Neural cell (in vitro differentiated cells): ENCODE data around the gene HDHD3. TPM values are rescaled to one million over a fixed set of nuclear protein-coding genes. Genes with fewer than 3 reads are reported as not detected.

Source experiments
- H2AFZ ChIP-seq: fragments of 200-600, 300-800 bp; sonication (generic), shearing (Covaris generic); 2 replicates; pipeline ENCODE4 v1.6.0; 2014; ENCODE audit warnings: low read depth, mild to moderate bottlenecking, antibody characterized with exemption, low read length, moderate library complexity
- H3F3A ChIP-seq: fragments of 200-600 bp; shearing (Covaris generic); 2 replicates; pipeline ENCODE4 v1.6.1; 2016; ENCODE audit warnings: mild to moderate bottlenecking, moderate library complexity, mixed read lengths, antibody characterized with exemption, low read length; ENCODE audit not compliant: insufficient read depth, poor library complexity, severe bottlenecking
- H3K27ac ChIP-seq: fragments of 200-600, 300-800 bp; sonication (generic), shearing (Covaris generic); 2 replicates; pipeline ENCODE4 v1.5.1; 2014; ENCODE audit warnings: mild to moderate bottlenecking, low read length, moderate library complexity
- H3K27me3 ChIP-seq: fragments of 300-800, 200-600 bp; sonication (generic), shearing (Covaris generic); 2 replicates; pipeline ENCODE4 v1.6.0; 2014; ENCODE audit warnings: mild to moderate bottlenecking, low read depth, low read length, moderate library complexity; ENCODE audit not compliant: insufficient read depth
- H3K36me3 ChIP-seq: fragments of 300-800, 200-600 bp; sonication (generic), shearing (Covaris generic); 2 replicates; pipeline ENCODE4 v1.5.1; 2014; ENCODE audit warnings: mild to moderate bottlenecking, antibody characterized with exemption, low read length, moderate library complexity; ENCODE audit not compliant: insufficient read depth
- H3K4me2 ChIP-seq: fragments of 300-800, 200-600 bp; sonication (generic), shearing (Covaris generic); 2 replicates; pipeline ENCODE4 v1.6.0; 2014; ENCODE audit warnings: mild to moderate bottlenecking, low read length
- H3K4me3 ChIP-seq: fragments of 300-800, 200-600 bp; sonication (generic), shearing (Covaris generic); 2 replicates; pipeline ENCODE4 v1.5.1; 2014; ENCODE audit warnings: mild to moderate bottlenecking, low read length, moderate library complexity
- H3K79me2 ChIP-seq: fragments of 200-600 bp; shearing (Covaris generic); replicated peaks from 2 replicates; pipeline ENCODE4 v1.6.0; 2014; ENCODE audit warnings: mild to moderate bottlenecking, low read length, moderate library complexity; ENCODE audit not compliant: insufficient read depth
- H3K9ac ChIP-seq: fragments of 300-800, 200-600 bp; sonication (generic), shearing (Covaris generic); 2 replicates; pipeline ENCODE4 v1.6.1; 2016; ENCODE audit warnings: mild to moderate bottlenecking, low read length, mixed read lengths
- H3K9me2 ChIP-seq: fragments of 200-600 bp; shearing (Covaris generic); 2 replicates; pipeline ENCODE4 v1.6.1; 2016; ENCODE audit warnings: mild to moderate bottlenecking, low read length, mixed read lengths; ENCODE audit not compliant: insufficient read depth
- H3K9me3 ChIP-seq: fragments of 200-600, 300-800 bp; sonication (generic), shearing (Covaris generic); 2 replicates; pipeline ENCODE4 v1.6.1; 2016; ENCODE audit warnings: mild to moderate bottlenecking, mixed run types, low read length, moderate library complexity, mixed read lengths
- H4K20me1 ChIP-seq: fragments of 200-600 bp; shearing (Covaris generic); 2 replicates; pipeline ENCODE4 v1.6.1; 2016; ENCODE audit warnings: mild to moderate bottlenecking, mixed run types; ENCODE audit not compliant: insufficient read depth
- MXI1 ChIP-seq: fragments of 450-650 bp; conservative IDR thresholded peaks from 2 replicates; pipeline ENCODE4 v1.6.1; 2014; ENCODE audit warnings: antibody characterized with exemption, mild to moderate bottlenecking; ENCODE audit not compliant: poor library complexity, severe bottlenecking
- SMC3 ChIP-seq: fragments of 450-650 bp; conservative IDR thresholded peaks from 2 replicates; pipeline ENCODE4 v1.6.1; 2014; ENCODE audit warnings: antibody characterized with exemption, mild to moderate bottlenecking, moderate library complexity; ENCODE audit not compliant: poor library complexity
- TAF1 ChIP-seq: IDR thresholded peaks from 2 replicates; pipeline ENCODE4 v1.6.1; 2012; ENCODE audit warnings: low read depth
- polyA plus RNA-seq: library from polyadenylated mRNA; depleted of rRNA; stranded (reverse); fragments of >200 nt; gene quantifications from 2 replicates; pipeline ENCODE4 v1.2.3, GENCODE V29; 2014
- TF ChIP-seq, protein P1 (sequence below): fragments of 450-650 bp; IDR thresholded peaks from 2 replicates; pipeline ENCODE4 v1.5.1; 2014; ENCODE audit warnings: antibody characterized with exemption, mild to moderate bottlenecking, moderate library complexity; ENCODE audit not compliant: poor library complexity, severe bottlenecking
- TF ChIP-seq, protein P2 (sequence below): IDR thresholded peaks from 2 replicates; pipeline ENCODE4 v1.6.1; 2012; ENCODE audit warnings: borderline replicate concordance

HDHD3 gene
- polyA plus RNA-seq, 1 donor from 2014 or later, result 31.2 TPM

DNA sequence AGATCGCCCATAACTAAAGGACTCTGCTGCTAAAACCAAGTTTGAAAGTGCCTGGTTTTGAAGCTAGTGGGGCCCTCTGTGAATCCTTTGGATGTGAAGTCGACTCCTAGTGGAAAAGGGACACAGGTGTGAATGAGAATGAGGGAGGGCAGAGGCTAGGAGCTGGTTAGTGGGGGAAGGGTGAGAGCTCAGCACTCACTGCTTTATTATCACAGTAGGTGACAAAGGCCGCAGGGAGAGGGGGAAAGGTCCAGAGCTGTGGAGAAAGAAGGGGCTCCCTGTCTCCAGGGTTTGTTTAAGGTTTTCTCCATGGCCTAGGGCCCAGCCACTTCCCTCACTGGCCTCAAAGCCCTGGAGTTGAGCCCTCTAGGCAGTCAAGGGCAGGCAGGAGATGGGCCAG lies 3.5 kb downstream of the HDHD3 start:
- Histone ChIP-seq H3F3A (no peaks in the 10 kb centered on the region), H3K4me3 (no peak overlapping the region), H3K9me3 (no peaks in the 10 kb centered on the region), H3K36me3 (no peaks in the 10 kb centered on the region), H3K9me2 (no peaks in the 10 kb centered on the region), H2AFZ (no peak overlapping the region), H3K27me3 (no peaks in the 10 kb centered on the region), H3K79me2 (no peaks in the 10 kb centered on the region), H4K20me1 (no peaks in the 10 kb centered on the region), H3K4me2 (no peak overlapping the region), H3K9ac (no peak overlapping the region), H3K27ac (no peak overlapping the region)
- TF ChIP-seq SMC3, result no peak
- TF ChIP-seq, protein P1, sequence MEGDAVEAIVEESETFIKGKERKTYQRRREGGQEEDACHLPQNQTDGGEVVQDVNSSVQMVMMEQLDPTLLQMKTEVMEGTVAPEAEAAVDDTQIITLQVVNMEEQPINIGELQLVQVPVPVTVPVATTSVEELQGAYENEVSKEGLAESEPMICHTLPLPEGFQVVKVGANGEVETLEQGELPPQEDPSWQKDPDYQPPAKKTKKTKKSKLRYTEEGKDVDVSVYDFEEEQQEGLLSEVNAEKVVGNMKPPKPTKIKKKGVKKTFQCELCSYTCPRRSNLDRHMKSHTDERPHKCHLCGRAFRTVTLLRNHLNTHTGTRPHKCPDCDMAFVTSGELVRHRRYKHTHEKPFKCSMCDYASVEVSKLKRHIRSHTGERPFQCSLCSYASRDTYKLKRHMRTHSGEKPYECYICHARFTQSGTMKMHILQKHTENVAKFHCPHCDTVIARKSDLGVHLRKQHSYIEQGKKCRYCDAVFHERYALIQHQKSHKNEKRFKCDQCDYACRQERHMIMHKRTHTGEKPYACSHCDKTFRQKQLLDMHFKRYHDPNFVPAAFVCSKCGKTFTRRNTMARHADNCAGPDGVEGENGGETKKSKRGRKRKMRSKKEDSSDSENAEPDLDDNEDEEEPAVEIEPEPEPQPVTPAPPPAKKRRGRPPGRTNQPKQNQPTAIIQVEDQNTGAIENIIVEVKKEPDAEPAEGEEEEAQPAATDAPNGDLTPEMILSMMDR, result no peak
- TF ChIP-seq, protein P2, sequence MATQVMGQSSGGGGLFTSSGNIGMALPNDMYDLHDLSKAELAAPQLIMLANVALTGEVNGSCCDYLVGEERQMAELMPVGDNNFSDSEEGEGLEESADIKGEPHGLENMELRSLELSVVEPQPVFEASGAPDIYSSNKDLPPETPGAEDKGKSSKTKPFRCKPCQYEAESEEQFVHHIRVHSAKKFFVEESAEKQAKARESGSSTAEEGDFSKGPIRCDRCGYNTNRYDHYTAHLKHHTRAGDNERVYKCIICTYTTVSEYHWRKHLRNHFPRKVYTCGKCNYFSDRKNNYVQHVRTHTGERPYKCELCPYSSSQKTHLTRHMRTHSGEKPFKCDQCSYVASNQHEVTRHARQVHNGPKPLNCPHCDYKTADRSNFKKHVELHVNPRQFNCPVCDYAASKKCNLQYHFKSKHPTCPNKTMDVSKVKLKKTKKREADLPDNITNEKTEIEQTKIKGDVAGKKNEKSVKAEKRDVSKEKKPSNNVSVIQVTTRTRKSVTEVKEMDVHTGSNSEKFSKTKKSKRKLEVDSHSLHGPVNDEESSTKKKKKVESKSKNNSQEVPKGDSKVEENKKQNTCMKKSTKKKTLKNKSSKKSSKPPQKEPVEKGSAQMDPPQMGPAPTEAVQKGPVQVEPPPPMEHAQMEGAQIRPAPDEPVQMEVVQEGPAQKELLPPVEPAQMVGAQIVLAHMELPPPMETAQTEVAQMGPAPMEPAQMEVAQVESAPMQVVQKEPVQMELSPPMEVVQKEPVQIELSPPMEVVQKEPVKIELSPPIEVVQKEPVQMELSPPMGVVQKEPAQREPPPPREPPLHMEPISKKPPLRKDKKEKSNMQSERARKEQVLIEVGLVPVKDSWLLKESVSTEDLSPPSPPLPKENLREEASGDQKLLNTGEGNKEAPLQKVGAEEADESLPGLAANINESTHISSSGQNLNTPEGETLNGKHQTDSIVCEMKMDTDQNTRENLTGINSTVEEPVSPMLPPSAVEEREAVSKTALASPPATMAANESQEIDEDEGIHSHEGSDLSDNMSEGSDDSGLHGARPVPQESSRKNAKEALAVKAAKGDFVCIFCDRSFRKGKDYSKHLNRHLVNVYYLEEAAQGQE, result no peak
- no peak for TF ChIP-seq MXI1
- no peak for TF ChIP-seq TAF1

DNA sequence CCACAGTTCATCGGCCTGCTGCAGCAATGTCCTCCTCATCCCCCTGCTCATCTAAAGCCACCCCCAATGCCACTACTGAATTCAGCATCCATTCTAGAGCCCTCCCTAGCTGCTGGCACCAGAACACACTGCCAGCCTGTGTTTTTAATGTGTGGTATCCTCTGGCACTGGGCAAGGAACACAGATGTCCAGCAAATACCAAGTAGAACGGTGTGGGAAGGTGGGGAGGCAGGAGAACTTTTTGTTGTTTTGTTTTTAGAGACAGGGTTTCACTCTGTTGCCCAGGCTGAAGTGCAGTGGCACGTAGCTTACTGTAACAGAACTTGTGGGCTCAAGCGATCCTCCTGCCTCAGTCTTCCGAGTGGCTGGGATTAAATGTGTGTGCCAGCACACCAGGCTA lies 4.7 kb downstream of the HDHD3 start:
- no peaks in the 10 kb centered on the region for H3K27me3 ChIP-seq
- no peaks in the 10 kb centered on the region for H4K20me1 ChIP-seq
- H3K79me2 ChIP-seq, result no peaks in the 10 kb centered on the region
- no peaks in the 10 kb centered on the region for H3F3A ChIP-seq
- no peak overlapping the region for H3K27ac ChIP-seq
- H3K9me3 ChIP-seq, result no peaks in the 10 kb centered on the region
- H3K9me2 ChIP-seq, result no peaks in the 10 kb centered on the region
- H2AFZ ChIP-seq, result no peak overlapping the region
- no peak overlapping the region for H3K4me3 ChIP-seq
- no peaks in the 10 kb centered on the region for H3K36me3 ChIP-seq
- no peak overlapping the region for H3K9ac ChIP-seq
- no peak for TF ChIP-seq MXI1
- TF ChIP-seq, protein P2, result no peak
- no peak overlapping the region for H3K4me2 ChIP-seq
